GM18861 (cell line): Measurements from ENCODE around the gene PTPRG.

Experiments
- ATAC-seq: cut with Tn5 transposase; IDR thresholded peaks from one replicate; pipeline ENCODE4 v1.9.1; 2021; ENCODE audit not compliant: unreplicated experiment

PTPRG gene

DNA sequence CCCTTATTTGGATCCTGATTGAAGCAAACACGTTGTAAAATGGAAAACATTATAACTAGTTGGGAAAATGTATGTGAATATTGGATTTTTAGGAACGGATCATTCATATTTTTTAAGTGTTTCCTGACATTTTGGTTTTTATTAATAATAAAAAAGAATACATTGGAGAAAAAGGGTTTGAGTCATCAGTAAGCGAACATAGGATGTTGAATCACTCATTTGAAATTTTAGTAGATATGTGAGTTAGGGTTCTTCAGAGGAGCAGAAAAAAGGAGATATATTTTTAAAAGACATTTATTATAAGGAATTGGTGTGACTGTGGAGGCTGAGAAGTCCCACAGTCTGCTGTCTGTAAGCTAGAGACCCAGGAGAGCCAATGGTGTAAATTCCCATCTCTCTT is 258.5 kb downstream of the PTPRG start:
- ATAC-seq: no peak

DNA sequence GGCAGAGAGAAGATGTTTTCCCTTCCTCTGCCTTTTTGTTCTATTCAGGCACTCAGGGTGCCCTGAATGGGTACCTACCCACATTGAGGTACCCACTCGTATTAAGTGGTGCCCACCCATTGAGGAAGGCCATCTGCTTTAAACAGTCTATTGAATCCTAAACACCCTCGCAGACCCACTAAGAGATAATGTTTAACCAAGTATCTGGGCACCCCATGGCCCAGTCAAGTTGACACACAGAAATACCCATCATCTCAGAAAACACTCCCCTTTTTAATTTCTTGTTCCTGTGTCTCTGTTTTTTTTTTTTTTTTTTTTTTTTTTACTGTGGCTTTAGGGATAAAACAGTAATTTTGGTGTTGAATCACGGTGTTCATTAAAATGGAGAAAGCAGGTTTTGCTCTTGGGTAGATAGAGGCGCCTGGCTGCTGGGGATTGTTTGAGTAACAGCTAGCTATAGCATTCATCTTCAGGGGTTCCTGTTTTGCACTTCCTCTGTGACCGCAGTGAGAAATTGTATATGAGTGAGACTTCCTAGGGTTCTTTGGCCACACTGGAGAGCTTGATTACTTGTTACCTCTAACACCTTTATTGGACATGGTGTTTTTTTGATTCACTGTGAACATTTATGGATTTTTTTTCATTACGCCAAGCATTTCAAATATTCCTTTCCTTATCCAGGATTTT is 259.1 kb downstream of the PTPRG start:
- ATAC-seq: no peak

GRCh38 chr3:61821823-61822251 is 260.5 kb downstream of the PTPRG start:
- ATAC-seq: no peak

DNA sequence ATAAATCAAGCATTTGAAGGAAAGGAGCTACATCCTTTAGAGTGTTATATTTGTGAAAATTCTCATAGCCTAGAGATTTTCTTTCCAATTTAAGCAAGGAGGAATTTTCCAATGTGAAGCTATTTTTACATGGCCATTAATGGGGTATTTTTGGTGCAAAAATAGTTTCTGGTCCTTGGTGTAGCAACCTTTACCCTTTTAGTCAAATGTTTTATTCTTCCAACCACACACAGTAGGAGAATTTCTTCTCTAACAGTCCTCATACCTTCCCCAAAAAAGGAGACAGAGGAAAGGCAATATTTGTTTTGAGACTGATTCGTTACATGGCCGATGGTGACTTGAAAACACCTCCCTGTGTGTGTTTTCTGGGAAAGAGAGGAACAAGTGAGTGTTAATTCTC is 261.2 kb downstream of the PTPRG start:
- no peak for ATAC-seq

DNA sequence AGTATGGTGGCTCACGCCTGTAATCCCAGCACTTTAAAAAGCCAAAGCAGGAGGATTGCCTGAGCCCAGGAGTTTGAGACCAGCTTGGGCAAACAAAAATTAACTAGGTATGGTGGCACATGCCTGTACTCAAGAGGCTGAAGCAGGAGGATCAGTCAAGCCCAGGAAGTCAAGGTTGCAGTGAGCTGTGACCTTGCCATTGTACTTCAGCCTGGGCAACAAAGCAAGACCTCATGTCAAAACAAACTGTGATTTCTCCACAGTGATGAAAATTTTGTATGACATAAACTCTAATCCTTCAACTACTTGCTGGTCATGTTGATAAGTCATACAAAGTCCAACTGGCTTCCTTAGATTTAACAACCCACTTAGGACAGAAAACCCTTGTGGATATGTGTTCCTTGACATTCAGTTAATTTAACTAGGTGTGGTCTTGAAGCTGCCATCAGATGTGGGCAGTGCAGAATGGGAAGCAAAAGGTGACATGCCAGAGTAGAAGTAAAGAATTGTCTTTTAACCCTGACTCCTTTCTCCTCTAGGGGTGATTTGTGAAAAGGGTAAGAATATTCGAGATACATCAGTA is 263.3 kb downstream of the PTPRG start:
- ATAC-seq: no peak

DNA sequence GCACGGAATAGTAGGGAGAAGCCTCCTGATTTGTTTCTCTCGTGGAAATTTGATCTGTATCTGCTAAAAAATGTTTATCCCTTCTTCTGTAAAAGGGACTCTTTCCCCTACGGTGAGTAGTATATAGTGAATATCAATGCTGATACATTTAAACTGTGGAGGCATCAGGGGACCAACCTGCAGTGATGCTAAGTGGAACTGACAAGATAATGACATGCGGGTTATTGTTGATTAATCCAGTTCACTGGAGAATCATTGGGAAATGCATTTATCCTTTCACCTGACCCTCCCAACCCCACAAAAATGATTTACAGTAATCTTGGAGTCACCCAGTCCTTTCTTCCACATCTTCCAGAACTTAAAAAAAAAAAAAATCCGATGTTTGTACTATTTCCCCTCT is 264.8 kb downstream of the PTPRG start:
- ATAC-seq: no peak

DNA sequence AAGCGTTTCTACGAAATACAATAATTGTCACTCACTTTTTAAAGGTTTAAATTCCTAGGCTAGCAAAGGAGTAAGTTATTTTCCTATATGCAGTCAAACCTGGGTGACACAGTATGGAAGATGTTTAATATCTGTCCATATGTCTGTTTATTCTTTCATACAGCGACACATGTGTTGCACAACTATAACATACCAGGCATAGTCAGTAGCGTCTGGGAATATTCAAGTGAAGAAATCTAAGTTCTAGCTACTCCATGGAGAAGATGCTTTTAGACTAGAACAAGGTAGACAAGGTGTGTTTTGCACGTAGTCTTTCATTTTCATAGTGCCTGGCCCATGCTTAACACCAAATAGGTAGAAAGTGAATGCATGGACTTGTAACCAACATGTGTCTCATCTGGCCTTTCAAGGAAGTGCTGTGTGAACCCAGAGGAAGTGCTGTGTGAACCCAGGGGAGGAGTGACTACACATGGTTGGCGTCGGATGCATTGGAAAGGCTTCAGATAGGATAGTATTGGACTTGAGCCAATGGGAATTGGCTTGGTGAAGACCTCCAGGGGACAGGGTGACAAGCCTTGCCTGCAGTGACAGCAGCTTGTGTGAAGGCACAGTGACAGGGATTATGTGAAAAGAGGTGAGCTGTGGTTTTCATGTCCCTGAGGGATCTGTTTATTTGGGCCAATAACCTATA is 267.0 kb downstream of the PTPRG start:
- ATAC-seq: no peak

DNA sequence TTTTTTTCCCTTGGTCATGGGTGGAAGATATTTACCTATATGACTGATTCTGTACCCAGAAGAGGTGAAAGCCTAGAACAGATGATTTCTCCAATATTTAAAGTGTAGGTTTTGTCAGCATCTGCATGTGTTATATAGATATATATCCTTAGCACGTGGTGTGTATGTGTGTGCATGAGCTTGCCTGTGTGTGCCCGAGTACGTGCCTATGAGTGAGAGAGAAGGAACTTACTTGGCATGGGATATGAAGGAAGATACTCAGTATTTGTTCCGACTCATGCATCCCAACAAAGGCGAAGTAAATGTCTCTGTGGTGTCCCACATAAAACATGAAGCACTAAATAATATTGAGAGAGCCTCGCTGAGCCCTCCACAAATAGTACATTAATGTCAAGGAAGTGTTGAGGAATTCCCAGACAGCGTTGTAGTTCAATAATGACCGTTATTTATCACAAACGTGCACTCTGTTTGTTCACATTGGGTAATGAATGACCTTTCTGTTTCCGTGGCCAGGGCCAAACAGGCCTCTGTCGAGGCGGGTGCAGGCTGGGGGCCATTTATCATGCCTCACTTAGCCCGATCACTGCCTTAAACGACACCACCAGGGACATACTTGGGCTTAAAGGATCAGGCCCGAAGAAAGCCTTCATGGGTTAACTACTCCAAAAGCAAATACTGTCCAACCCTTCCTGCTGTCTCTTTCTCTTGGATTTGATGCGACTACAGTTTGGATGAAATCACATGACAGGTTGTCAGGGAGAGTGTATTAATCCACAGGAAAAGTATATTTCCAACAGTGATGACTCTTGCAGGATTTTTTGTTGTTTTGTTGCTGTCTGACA is 267.7 kb downstream of the PTPRG start:
- ATAC-seq: no peak

DNA sequence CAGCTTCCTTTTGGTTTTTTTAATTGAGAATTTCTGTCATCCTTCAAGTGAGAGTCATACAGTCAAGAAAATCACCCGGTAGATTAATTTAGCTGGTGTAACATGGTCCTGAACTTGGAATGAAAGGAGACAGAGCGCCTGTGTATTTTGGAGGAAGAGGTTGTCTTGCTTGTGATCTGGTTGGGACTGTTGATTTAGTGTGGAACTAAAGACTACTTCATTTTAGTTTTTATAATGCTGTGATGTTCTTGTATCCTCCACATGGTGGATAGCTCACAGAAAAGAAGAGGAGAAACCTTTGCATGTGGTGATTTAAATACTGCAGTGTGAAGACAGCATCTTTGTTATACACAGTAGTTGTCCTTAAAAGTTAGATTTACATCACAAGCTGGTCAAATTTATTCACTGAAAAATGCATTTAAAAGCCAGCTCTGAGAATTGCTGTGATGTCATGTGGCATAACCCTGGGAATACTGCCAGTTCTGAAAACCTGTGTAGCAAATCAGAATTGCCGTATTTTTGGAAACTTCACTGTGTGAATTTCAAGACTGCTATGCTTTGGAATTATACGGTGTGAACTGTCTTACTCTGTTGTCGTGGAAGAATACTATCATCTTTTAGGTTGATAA is 268.5 kb downstream of the PTPRG start:
- ATAC-seq: no peak

GRCh38 chr3:61831973-61832372 is 270.6 kb downstream of the PTPRG start:
- no peak for ATAC-seq

DNA sequence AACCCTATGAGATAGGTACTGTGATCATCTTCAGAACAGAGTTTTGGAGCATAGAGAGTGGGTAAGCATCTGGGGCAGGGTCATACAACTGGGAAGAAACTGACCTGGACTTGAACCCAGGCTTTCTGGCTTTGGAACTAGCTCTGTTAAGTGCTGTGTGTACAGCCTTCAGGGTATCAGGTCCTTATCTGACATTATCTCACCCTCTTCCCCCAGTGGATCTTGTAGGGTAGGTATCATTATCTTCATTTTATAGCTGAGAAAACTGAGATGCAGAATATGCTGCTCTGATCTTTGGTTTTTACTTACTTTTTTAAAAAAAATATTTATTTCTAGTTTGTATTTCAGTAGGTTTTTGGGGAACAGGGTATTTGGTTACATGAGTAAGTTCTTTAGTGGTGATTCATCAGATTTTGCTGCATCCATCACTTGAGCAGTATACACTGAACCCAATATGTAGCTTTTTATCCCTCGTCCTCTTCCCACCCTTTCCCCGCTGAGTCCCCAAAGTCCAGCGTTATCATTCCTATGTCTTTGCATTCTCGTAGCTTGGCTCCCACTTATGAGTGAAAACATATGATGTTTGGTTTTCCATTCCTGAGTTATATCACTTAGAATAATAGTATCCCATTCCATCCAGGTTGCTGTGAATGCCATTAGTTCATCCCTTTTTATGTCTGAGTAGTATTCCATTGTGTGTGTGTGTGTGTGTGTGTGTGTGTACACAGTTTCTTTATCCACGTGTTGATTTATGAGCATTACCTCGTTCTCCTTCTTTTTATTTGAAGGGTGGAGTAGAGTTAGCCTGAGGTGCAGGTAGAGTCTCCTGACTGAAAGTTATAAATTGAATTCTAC is 271.2 kb downstream of the PTPRG start:
- no peak for ATAC-seq

DNA sequence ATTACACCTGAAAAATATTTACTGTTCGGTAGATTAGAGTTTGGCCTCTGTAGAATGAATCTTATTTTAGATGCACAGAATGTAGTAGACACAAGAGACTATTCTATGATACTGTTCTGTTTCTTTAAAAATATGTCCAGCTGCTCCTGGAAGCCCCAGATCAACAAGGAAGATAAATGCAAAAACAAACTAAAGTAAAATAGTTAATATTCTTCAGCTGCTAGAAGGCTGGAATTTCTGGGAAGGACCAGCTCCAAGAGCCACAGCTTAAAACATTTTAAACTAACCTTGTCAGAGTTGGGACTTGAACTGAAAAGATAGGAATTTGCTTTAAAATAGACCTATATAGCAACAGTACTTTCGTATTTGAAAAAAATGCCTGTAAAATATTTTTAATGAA is 277.9 kb downstream of the PTPRG start:
- no peak for ATAC-seq

GRCh38 chr3:61841111-61841845 is 279.9 kb downstream of the PTPRG start:
- ATAC-seq: no peak

DNA sequence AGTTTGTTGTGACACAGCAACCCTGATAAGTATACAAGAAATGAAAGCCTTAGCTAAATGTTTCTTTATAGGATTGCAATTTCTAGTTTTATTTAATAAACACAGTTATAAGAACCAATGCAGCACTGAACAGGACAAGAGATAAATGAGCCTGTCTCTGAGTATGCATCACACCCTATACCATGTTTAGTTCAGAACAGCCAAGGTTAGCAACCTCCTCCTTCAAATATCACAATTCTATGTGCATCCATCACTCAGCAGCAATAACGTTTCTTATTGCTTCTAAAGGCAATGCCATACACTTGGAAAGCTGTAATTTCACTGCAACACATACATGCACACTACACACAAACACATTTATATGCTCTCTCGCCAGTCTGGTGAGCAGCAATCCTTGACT is 280.6 kb downstream of the PTPRG start:
- no peak for ATAC-seq

DNA sequence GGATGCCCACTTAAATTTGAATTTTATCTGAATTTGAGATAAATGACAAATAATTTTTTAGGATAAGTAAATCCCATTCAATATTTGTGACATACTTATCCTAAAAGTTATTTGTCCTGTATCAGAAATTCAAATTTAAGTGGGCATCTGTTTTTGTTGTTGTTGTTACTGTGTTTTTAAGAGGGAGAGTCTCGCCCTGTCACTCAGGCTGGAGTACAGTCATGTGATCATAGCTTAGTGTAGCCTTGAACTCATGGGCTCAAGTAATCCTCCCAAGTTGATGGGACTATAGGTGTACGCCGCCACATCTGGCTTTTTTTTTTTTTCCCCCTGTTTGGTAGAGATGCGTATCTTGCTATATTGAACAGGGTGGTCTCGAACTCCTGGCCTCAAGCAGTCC is 283.0 kb downstream of the PTPRG start:
- no peak for ATAC-seq

DNA sequence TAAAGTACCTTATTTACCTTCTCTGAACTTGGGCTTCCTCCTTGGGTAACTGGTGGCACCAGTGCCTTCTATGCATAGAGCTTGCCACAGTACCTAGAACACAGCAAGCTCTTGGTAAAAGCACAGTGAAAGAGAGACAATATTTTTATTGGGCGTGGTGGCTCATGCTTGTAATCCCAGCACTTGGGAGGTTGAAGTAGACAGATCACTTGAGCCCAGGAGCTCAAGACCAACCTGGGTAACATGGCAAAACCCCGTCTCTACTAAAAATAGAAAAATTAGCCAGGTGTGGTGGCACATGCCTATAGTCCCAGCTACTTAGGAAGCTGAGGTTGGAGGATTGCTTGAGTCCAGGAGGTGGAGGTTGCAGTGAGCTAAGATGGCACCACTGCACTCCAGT is 285.1 kb downstream of the PTPRG start:
- no peak for ATAC-seq

- no peak for ATAC-seq
Measured at GRCh38 chr3:61847784-61848462, 286.6 kb downstream of the PTPRG start.

- no peak for ATAC-seq
Measured at GRCh38 chr3:61848885-61849284, 287.5 kb downstream of the PTPRG start.

- no peak for ATAC-seq
Measured at GRCh38 chr3:61853912-61854311, 292.5 kb downstream of the PTPRG start.
